Karpas-422 (cell line): Measurements from ENCODE around the gene CCDC82. TPM values are rescaled to one million over a fixed set of nuclear protein-coding genes. Genes with fewer than 3 reads are reported as not detected.
A peak's percentile ranks its signal among the peaks of the same experiment; 100 is the strongest.
"Not testable (repeated sequence)": the region's sequence is repeated elsewhere in the genome, so short reads cannot be mapped to it uniquely, and the experiment has no call there.

Experiments
- DNase-seq: peaks from one replicate; pipeline ENCODE4 v3.0.0-alpha.2; 2015
- H2AFZ ChIP-seq: fragments of 200-600 bp; sonication (generic); 2 replicates; pipeline ENCODE4 v1.6.1; 2014; ENCODE audit warnings: antibody characterized with exemption, low read length, mixed read lengths
- H3K27ac ChIP-seq: fragments of 200-600 bp; sonication (generic); 2 replicates; pipeline ENCODE4 v1.5.1; 2014; ENCODE audit warnings: mild to moderate bottlenecking, low read length, moderate library complexity
- H3K27me3 ChIP-seq: fragments of 200-600 bp; sonication (generic); 2 replicates; pipeline ENCODE4 v1.6.1; 2014; ENCODE audit warnings: low read length, mixed read lengths
- H3K36me3 ChIP-seq: fragments of 200-600 bp; sonication (generic); 2 replicates; pipeline ENCODE4 v1.6.1; 2014; ENCODE audit warnings: low read length, mixed read lengths; ENCODE audit not compliant: insufficient read depth
- H3K4me1 ChIP-seq: fragments of 200-600 bp; sonication (generic); 2 replicates; pipeline ENCODE4 v1.6.1; 2014; ENCODE audit warnings: mild to moderate bottlenecking, low read length, mixed read lengths
- H3K4me2 ChIP-seq: fragments of 200-600 bp; sonication (generic); 2 replicates; pipeline ENCODE4 v1.6.1; 2014; ENCODE audit warnings: low read length, low read depth, mild to moderate bottlenecking; ENCODE audit not compliant: poor library complexity, severe bottlenecking
- H3K4me3 ChIP-seq: fragments of 200-600 bp; sonication (generic); 2 replicates; pipeline ENCODE4 v1.5.1; 2014; ENCODE audit warnings: mild to moderate bottlenecking, antibody characterized with exemption, low read length, mixed read lengths
- H3K79me2 ChIP-seq: fragments of 200-600 bp; sonication (generic); 2 replicates; pipeline ENCODE4 v1.6.1; 2014; ENCODE audit warnings: mild to moderate bottlenecking, low read length, mixed read lengths
- H3K9ac ChIP-seq: fragments of 200-600 bp; sonication (generic); 2 replicates; pipeline ENCODE4 v1.6.0; 2014; ENCODE audit warnings: low read length
- H3K9me2 ChIP-seq: fragments of 200-600 bp; sonication (generic), shearing (Covaris generic); replicated peaks from 2 replicates; pipeline ENCODE4 v1.6.0; 2014; ENCODE audit warnings: mild to moderate bottlenecking, low read length, moderate library complexity; ENCODE audit not compliant: insufficient read depth
- H3K9me3 ChIP-seq: fragments of 300-700, 200-600 bp; sonication (generic); 2 replicates; pipeline ENCODE4 v1.6.1; 2014; ENCODE audit warnings: low read length, mixed read lengths
- H4K20me1 ChIP-seq: fragments of 200-600 bp; sonication (generic); 2 replicates; pipeline ENCODE4 v1.6.1; 2014; ENCODE audit warnings: mild to moderate bottlenecking, antibody characterized with exemption, low read length, low read depth; ENCODE audit not compliant: insufficient read depth
- total RNA-seq: library from RNA; depleted of rRNA; stranded (reverse); fragments of >200 nt; shearing (Covaris generic); gene quantifications from 2 replicates; pipeline ENCODE4 v1.2.3, GENCODE V29; 2014; ENCODE audit warnings: low replicate concordance; rRNA removed

The CCDC82 gene
- total RNA-seq = 39.4 and 88.6 TPM in 2 replicates

DNA sequence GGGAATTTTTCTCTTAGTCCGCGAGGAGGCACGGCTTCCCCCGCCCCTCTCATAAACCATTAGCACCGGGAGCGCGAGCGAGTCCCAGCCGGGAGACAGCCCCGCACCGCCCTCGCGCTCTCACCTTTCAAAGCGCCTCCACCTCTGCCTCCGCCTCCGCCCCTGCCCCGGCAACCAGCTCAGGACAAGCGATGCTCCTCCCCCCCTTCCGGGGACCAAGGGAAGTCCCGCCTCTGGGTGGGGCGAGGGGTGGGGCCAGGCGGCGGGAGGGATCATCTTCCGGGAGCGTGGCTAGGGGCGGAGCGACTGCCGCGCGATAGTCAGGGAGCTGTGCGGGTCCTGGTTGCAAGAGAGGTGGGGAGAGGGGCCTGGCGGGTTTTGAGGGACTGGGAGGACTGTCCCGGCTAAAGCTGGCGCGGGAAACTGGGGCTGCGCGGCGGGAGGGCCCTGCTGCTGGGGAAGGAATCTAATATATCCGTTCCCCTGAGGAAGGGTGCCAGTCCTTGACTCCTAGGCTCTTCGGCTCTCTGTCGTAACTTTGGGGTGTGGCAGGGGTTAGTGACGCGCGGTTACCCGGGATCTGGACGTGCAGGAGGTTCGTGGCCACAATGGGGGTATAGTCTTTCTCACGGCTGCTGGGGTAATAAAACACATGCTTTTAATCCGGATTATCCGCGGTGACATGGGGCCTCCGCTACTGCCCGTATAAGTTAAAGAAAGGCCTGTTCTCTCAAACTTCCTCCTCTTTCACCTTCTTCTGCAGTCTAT, at the start of gene CCDC82, which contains the start of gene JRKL:
Gene CCDC82 (minus strand): TSS at position 193 of the 768 bp plus-strand sequence. CDS start 5,165 bp downstream, outside the sequence.
Gene JRKL (plus strand): TSS at position 294 of the 768 bp plus-strand sequence. CDS start 637 bp downstream, outside the sequence.
- Histone ChIP-seq H3K4me1 (peaks cover 29% of the 10 kb centered on the region), H3K9me3 (no peaks in the 10 kb centered on the region), H3K9me2 (no peaks in the 10 kb centered on the region), H3K4me3 (peak within 1 kb of the TSS; percentile 82), H2AFZ (peak within 1 kb of the TSS; percentile 86), H3K9ac (peak within 1 kb of the TSS; percentile 75), H4K20me1 (peaks cover 7% of the 10 kb centered on the region; the same call in 1 of the 2 replicates), H3K79me2 (peaks cover 61% of the 10 kb centered on the region), H3K27me3 (no peaks in the 10 kb centered on the region), H3K36me3 (peaks cover 19% of the 10 kb centered on the region; the same call in 1 of the 2 replicates), H3K27ac (peak within 1 kb of the TSS; percentile 55), H3K4me2 (peak within 1 kb of the TSS; percentile 81)
- DNase-seq = peak; percentile 100

DNA sequence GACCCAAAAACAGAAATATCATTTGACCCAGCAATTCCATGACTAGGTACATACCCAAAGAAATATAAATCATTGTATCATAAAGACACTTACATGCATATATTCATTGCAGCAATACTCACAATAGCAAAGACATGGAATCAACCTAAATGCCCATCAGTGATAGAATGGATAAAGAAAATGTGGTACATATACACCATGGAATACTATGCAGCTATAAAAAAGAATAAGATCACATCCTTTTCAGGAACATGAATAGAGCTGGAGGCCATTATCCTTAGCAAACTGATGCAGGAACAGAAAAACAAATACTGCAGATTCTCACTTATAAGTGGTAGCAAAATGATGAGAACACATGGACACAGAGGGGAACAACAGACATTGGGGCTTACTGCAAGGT, 42.9 kb upstream of the CCDC82 start:
- H3K79me2 ChIP-seq, H3K27ac ChIP-seq, DNase-seq, H3K27me3 ChIP-seq, H3K4me3 ChIP-seq, H3K36me3 ChIP-seq, H3K4me2 ChIP-seq, H3K9me2 ChIP-seq, H3K9me3 ChIP-seq, H2AFZ ChIP-seq, H4K20me1 ChIP-seq, H3K9ac ChIP-seq: not testable (repeated sequence)
- H3K4me1 ChIP-seq = peaks cover 11% of the 10 kb centered on the region

DNA sequence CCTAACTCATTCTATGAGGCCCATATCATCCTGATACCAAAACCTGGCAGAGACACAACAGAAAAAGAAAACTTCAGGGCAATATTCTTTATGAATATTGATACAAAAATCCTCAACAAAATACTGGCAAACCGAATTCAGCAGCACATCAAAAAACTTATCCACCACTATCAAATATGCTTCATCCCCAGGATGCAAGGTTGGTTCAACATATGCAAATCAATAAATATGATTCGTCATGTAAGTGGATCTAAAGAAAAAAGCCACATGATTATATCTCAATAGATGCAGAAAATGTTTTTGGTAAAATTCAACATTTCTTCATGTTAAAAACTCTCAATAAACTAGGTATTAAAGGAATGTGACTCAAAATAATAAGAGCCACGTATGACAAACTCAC, 41.0 kb upstream of the CCDC82 start:
- no peaks in the 10 kb centered on the region for H3K36me3 ChIP-seq
- no peaks in the 10 kb centered on the region for H3K79me2 ChIP-seq
- H3K27ac ChIP-seq = no peak overlapping the region
- H3K9ac ChIP-seq = no peak overlapping the region
- no peaks in the 10 kb centered on the region for H3K9me2 ChIP-seq
- no peaks in the 10 kb centered on the region for H3K27me3 ChIP-seq
- no peaks in the 10 kb centered on the region for H3K9me3 ChIP-seq
- no peak overlapping the region for H3K4me3 ChIP-seq
- H2AFZ ChIP-seq = no peak overlapping the region
- peak overlapping the region; percentile 30 for H3K4me2 ChIP-seq
- H3K4me1 ChIP-seq = peaks cover 11% of the 10 kb centered on the region
- DNase-seq = peak; percentile 65
- no peaks in the 10 kb centered on the region for H4K20me1 ChIP-seq

DNA sequence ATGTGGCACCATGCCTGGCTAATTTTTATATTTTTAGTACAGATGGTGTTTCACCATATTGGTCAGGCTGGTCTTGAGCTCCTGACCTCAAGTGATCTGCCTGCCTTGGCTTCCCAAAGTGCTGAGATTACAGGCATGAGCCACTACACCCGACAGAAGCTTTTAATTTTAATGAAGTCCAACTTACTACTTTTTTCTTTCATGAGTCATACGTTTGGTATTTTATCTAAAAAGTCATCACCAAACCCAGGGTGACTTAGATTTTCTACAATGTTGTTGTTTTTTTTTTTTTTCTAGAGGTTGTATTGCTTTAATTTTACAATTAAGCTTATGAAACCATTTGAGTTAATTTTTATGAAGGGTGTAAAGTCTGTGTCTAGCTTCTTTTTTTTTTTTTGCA, 35.0 kb upstream of the CCDC82 start:
- no peaks in the 10 kb centered on the region for H3K79me2 ChIP-seq
- DNase-seq = no peak
- no peaks in the 10 kb centered on the region for H3K36me3 ChIP-seq
- no peak overlapping the region for H3K4me2 ChIP-seq
- no peaks in the 10 kb centered on the region for H3K4me1 ChIP-seq
- H3K9ac ChIP-seq = no peak overlapping the region
- no peak overlapping the region for H3K4me3 ChIP-seq
- no peaks in the 10 kb centered on the region for H3K27me3 ChIP-seq
- no peak overlapping the region for H3K27ac ChIP-seq
- no peaks in the 10 kb centered on the region for H3K9me3 ChIP-seq
- H2AFZ ChIP-seq = no peak overlapping the region
- H4K20me1 ChIP-seq = no peaks in the 10 kb centered on the region
- H3K9me2 ChIP-seq = no peaks in the 10 kb centered on the region

DNA sequence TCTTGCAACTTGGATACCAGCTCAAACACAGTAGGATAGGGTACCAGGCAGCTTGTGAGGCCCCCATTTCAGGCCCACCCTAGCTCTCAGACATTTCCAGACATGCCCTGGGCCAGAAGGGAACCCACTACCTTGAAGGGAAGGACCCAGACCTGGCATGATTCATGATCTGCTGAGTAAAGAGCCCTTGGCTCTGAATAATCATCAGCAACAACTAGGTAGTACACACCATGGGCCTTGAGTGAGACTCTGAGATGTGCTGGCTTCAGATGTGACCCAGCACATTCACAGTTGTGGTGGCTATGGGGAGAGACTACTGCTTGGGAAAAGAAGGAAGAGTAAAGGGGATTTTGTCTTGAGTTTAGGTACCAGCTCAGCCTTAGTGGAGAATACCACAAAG, 23.7 kb upstream of the CCDC82 start:
- Histone ChIP-seq H3K9me3 (no peaks in the 10 kb centered on the region), H3K4me2 (no peak overlapping the region), H3K27me3 (no peaks in the 10 kb centered on the region), H3K4me3 (no peak overlapping the region), H3K4me1 (no peaks in the 10 kb centered on the region), H4K20me1 (no peaks in the 10 kb centered on the region), H3K9ac (no peak overlapping the region), H3K79me2 (no peaks in the 10 kb centered on the region), H3K27ac (no peak overlapping the region), H3K36me3 (no peaks in the 10 kb centered on the region), H2AFZ (no peak overlapping the region), H3K9me2 (no peaks in the 10 kb centered on the region)
- DNase-seq = no peak

DNA sequence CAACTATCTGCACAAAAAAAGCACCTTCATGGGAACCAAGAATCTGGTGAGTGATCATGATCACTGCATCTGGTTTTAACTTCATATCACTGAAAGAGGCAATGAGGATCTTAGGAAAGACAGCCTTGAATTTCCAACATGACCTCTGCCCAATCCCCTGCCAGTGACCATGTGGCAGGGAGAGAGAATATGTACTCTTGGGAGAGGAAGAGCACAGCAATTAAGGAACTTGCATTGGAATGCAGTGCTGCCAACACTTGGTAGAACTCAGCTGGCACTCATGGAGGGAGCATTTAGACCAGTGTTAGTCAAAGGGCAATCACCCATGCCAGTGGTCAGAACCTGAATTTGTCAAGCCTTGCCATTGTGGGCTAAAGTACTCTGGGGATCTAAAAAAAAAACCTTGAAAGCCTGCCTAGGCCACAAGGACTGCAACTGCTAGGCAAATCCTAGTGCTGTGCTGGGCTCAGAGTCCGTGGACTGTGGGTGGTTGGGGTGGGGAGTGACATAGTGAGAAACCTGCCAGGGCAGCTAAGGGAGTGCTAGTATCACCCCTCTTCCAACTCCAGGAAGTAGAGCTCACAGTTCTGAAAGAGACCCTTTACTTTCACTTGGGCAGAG, 23.2 kb upstream of the CCDC82 start:
- H3K9me3 ChIP-seq = no peaks in the 10 kb centered on the region
- H4K20me1 ChIP-seq = no peaks in the 10 kb centered on the region
- H3K79me2 ChIP-seq = no peaks in the 10 kb centered on the region
- no peak for DNase-seq
- no peak overlapping the region for H3K4me2 ChIP-seq
- H3K9me2 ChIP-seq = no peaks in the 10 kb centered on the region
- H3K4me1 ChIP-seq = no peaks in the 10 kb centered on the region
- H3K27ac ChIP-seq = no peak overlapping the region
- no peak overlapping the region for H3K4me3 ChIP-seq
- H3K9ac ChIP-seq = no peak overlapping the region
- H3K27me3 ChIP-seq = no peaks in the 10 kb centered on the region
- H2AFZ ChIP-seq = no peak overlapping the region
- H3K36me3 ChIP-seq = no peaks in the 10 kb centered on the region

DNA sequence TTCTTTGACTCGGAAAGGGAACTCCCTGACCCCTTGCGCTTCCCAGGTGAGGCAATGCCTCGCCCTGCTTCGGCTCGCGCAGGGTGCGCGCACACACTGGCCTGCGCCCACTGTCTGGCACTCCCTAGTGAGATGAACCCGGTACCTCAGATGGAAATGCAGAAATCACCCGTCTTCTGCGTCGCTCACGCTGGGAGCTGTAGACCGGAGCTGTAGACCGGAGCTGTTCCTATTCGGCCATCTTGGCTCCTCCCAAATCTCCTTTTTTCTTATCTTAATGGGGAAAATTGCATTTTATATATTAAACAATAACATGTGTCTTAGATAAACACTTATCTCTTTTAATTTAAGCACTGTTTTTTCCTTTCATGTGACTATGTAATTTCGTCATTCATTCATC, 21.7 kb upstream of the CCDC82 start:
- not testable (repeated sequence) for H3K4me2 ChIP-seq, DNase-seq, H3K9me2 ChIP-seq, H2AFZ ChIP-seq, H3K4me1 ChIP-seq, H3K9ac ChIP-seq, H3K79me2 ChIP-seq, H3K4me3 ChIP-seq, H4K20me1 ChIP-seq, H3K36me3 ChIP-seq, H3K9me3 ChIP-seq, H3K27ac ChIP-seq, H3K27me3 ChIP-seq

DNA sequence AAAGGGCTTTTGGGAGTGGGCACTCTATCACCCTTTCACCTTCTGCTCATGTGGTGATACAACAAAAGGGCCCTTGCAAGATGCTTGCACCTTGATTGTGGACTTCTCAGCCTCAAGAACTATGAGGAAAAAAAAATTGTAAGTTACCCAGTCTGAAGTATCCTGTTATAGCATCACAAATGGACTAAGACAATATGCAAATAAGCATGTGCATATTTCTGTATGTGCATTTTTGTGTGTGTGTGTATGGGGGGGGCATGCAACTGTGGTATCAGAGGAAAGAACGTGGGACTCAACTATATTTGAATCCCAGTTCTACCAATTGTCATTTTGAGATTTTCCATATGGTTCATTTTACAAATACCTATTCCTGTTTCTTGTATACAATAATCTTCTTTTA, 11.0 kb upstream of the CCDC82 start:
- Histone ChIP-seq H2AFZ (no peak overlapping the region), H3K4me3 (no peak overlapping the region), H3K4me2 (no peak overlapping the region), H3K9me3 (no peaks in the 10 kb centered on the region), H3K36me3 (no peaks in the 10 kb centered on the region), H3K9me2 (no peaks in the 10 kb centered on the region), H3K27me3 (no peaks in the 10 kb centered on the region), H3K27ac (no peak overlapping the region), H3K4me1 (no peaks in the 10 kb centered on the region), H4K20me1 (no peaks in the 10 kb centered on the region), H3K79me2 (no peaks in the 10 kb centered on the region), H3K9ac (no peak overlapping the region)
- DNase-seq = no peak
